ENCODE results near the gene CASP2. TPM values are rescaled to one million over a fixed set of nuclear protein-coding genes. Genes with fewer than 3 reads are reported as not detected.

The CASP2 gene
- polyA plus RNA-seq, 1 of the 3 experiments (the other 2 are of a cell fraction), result 19.7 TPM

DNA sequence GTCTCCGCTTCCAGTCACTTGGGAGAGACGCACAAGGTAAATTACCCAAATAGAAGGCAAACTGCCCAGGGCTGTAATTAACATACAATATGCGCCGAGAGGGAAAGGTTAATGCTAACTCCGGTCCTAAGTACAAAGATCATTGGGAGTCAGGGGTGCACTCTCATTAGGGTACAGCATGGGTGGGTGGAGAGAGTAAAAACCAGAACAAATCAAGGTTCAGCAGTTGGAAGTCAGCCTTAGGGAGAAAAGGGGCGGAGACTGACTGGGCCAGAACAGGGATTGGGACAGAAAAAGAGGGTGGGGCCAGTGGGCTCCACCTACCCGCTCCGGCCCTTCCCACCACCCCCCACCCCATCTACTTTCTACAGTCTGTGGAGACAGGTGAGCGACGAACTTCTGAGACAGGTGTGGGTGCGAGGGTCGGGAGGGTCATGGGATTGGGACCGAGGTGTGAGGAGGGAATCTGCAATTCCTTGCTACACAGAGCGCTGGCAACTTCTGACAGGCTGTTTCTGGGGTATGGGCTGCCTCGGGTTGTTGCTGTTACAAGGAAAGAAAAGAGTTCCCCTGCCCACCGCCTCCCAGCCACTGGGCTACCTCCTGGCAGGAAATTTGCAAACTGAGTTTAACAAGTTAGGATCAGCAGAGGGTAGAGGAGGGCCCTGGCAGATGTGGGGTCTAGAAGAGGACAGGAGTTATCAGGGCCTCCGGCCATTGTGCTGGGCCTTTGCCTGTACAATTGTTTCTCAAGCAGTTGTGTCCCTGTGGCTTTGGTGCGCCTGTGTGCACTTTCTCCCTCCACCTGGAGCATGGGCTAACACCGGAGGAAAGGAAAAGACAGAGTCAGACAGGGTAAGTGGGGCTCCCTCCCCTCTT is 3.3 kb upstream of the CASP2 start, which contains the start of gene TMEM139:
TSS of gene TMEM139 (plus strand) at position 368 of the 879 bp plus-strand sequence. CDS start 1,000 bp downstream, outside the sequence.
- 92% methylated on average over 19 of the region's 19 CpGs for WGBS (ENCODE audit: low lambda C conversion rate)
- Histone ChIP-seq H3K27ac (ENCODE audit: low read depth in 2 of 2, low read length in 1 of 2) (no peak within 1 kb of the TSS), H3K79me2 (ENCODE audit: insufficient read depth) (peaks cover 14% of the 10 kb centered on the region), H3F3A (replicated peaks; ENCODE audit: insufficient read depth) (no peaks in the 10 kb centered on the region), H3K9me2 (no peaks in the 10 kb centered on the region), H3K9ac (no peak within 1 kb of the TSS), H3K4me2 (no peak within 1 kb of the TSS), H4K20me1 (ENCODE audit: insufficient read depth) (0 out of 2 replicates have a peak, but pooled peaks cover 2% of the 10 kb centered on the region), H2AFZ (ENCODE audit: low read depth) (no peak within 1 kb of the TSS), H3K4me1 (ENCODE audit: control insufficient read depth in 1 of 2, insufficient read depth in 2 of 2, low read depth in 1 of 2, low read length in 1 of 2) (peaks cover 7 to 19% of the 10 kb centered on the region in 2 experiments; a peak in 3 of 4 replicates), H3K4me3 (ENCODE audit: low read depth in 2 of 2, low read length in 1 of 2) (no peak within 1 kb of the TSS), H3K36me3 (replicated peaks in 1 of 2; ENCODE audit: control insufficient read depth in 1 of 2, insufficient read depth in 2 of 2, low read length in 1 of 2) (no peaks in the 10 kb centered on the region), H3K9me3 (no peaks in the 10 kb centered on the region), H3K27me3 (ENCODE audit: insufficient read depth) (no peaks in the 10 kb centered on the region)
- POLR2A ChIA-PET, result no interaction called here
- DNase-seq, result peak; percentile 56
- TF ChIP-seq, protein P1, sequence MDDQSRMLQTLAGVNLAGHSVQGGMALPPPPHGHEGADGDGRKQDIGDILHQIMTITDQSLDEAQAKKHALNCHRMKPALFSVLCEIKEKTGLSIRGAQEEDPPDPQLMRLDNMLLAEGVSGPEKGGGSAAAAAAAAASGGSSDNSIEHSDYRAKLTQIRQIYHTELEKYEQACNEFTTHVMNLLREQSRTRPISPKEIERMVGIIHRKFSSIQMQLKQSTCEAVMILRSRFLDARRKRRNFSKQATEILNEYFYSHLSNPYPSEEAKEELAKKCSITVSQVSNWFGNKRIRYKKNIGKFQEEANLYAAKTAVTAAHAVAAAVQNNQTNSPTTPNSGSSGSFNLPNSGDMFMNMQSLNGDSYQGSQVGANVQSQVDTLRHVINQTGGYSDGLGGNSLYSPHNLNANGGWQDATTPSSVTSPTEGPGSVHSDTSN (IDR thresholded peaks at IDR 0.05), result no peak
- TF ChIP-seq RXRA (IDR thresholded peaks at IDR 0.05; ENCODE audit: borderline replicate concordance, low read depth), result no peak
- TF ChIP-seq FOXJ3 (CRISPR knock-in tag; IDR thresholded peaks at IDR 0.05), result no peak
- TF ChIP-seq, protein P2, sequence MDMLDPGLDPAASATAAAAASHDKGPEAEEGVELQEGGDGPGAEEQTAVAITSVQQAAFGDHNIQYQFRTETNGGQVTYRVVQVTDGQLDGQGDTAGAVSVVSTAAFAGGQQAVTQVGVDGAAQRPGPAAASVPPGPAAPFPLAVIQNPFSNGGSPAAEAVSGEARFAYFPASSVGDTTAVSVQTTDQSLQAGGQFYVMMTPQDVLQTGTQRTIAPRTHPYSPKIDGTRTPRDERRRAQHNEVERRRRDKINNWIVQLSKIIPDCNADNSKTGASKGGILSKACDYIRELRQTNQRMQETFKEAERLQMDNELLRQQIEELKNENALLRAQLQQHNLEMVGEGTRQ (IDR thresholded peaks at IDR 0.05; ENCODE audit: borderline replicate concordance, low read depth, low read length), result no peak
- TF ChIP-seq GATA2 (CRISPR knock-in tag; IDR thresholded peaks at IDR 0.05), result no peak
- TF ChIP-seq, protein P3, sequence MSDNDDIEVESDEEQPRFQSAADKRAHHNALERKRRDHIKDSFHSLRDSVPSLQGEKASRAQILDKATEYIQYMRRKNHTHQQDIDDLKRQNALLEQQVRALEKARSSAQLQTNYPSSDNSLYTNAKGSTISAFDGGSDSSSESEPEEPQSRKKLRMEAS (IDR thresholded peaks at IDR 0.05; ENCODE audit: low read depth), result no peak
- TF ChIP-seq YY1 (IDR thresholded peaks at IDR 0.05; ENCODE audit: low read depth), result no peak
- TF ChIP-seq, protein P4, sequence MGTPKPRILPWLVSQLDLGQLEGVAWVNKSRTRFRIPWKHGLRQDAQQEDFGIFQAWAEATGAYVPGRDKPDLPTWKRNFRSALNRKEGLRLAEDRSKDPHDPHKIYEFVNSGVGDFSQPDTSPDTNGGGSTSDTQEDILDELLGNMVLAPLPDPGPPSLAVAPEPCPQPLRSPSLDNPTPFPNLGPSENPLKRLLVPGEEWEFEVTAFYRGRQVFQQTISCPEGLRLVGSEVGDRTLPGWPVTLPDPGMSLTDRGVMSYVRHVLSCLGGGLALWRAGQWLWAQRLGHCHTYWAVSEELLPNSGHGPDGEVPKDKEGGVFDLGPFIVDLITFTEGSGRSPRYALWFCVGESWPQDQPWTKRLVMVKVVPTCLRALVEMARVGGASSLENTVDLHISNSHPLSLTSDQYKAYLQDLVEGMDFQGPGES (IDR thresholded peaks at IDR 0.05; ENCODE audit: low read depth, low read length), result no peak
- CTCF ChIA-PET, result no interaction called here

DNA sequence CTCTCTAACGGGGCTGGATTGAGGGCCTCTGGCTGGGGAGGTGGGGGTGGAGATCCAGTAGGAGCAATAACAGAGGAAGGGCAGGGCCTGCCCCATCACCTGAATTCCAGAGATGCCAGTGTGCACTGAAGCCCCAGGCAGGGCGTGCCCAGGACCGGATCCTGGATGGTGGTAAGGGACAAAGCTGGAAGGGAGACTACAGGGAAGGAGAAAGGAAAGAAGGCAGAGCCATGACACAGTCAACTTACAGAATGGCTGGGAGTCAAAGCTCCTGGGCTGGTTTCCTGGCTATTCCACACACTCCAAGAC is 2.7 kb upstream of the CASP2 start:
- CTCF ChIA-PET, result interaction anchor here (3.2 kb wide), 1 partner anchor 45 kb away, joined by 13 read pairs; no protein-coding TSS in a partner anchor
- H3K4me2 ChIP-seq, result no peak overlapping the region
- no peaks in the 10 kb centered on the region for H3F3A ChIP-seq (replicated peaks; ENCODE audit: insufficient read depth)
- no peaks in the 10 kb centered on the region for H3K9me2 ChIP-seq
- H3K9ac ChIP-seq, result no peak overlapping the region
- peaks cover 8% of the 10 kb centered on the region; the same call in 1 of the 2 replicates for H4K20me1 ChIP-seq (ENCODE audit: insufficient read depth)
- POLR2A ChIA-PET, result no interaction called here
- H3K27ac ChIP-seq (ENCODE audit: low read depth in 2 of 2, low read length in 1 of 2), result no peak overlapping the region
- peaks cover 0 to 4% of the 10 kb centered on the region in 2 experiments for H3K36me3 ChIP-seq (replicated peaks in 1 of 2; ENCODE audit: control insufficient read depth in 1 of 2, insufficient read depth in 2 of 2, low read length in 1 of 2)
- WGBS (ENCODE audit: low lambda C conversion rate), result 79% methylated on average over 3 of the region's 3 CpGs
- H2AFZ ChIP-seq (ENCODE audit: low read depth), result no peak overlapping the region
- H3K4me1 ChIP-seq (ENCODE audit: control insufficient read depth in 1 of 2, insufficient read depth in 2 of 2, low read depth in 1 of 2, low read length in 1 of 2), result peaks cover 8 to 22% of the 10 kb centered on the region in 2 experiments; a peak in 3 of 4 replicates
- no peak overlapping the region for H3K4me3 ChIP-seq (ENCODE audit: low read depth in 2 of 2, low read length in 1 of 2)
- no peaks in the 10 kb centered on the region for H3K9me3 ChIP-seq
- no peak for DNase-seq
- peaks cover 20% of the 10 kb centered on the region for H3K79me2 ChIP-seq (ENCODE audit: insufficient read depth)
- no peaks in the 10 kb centered on the region for H3K27me3 ChIP-seq (ENCODE audit: insufficient read depth)
- TF ChIP-seq JUND (IDR thresholded peaks at IDR 0.05) (no peak), POLR2AphosphoS5 (IDR thresholded peaks at IDR 0.05; ENCODE audit: low read depth, low read length) (no peak), RAD21 (IDR thresholded peaks at IDR 0.05; ENCODE audit: low read length) (no peak), EZH2phosphoT487 (IDR thresholded peaks at IDR 0.05; ENCODE audit: borderline replicate concordance, low read depth) (no peak), FOXJ3 (CRISPR knock-in tag; IDR thresholded peaks at IDR 0.05) (no peak), FOXM1 (IDR thresholded peaks at IDR 0.05; ENCODE audit: low read depth) (no peak), FOSL2 (IDR thresholded peaks at IDR 0.05; ENCODE audit: borderline replicate concordance, low read depth) (no peak), TEAD4 (IDR thresholded peaks at IDR 0.05; ENCODE audit: borderline replicate concordance, insufficient read depth) (no peak)
- TF ChIP-seq, protein P5, sequence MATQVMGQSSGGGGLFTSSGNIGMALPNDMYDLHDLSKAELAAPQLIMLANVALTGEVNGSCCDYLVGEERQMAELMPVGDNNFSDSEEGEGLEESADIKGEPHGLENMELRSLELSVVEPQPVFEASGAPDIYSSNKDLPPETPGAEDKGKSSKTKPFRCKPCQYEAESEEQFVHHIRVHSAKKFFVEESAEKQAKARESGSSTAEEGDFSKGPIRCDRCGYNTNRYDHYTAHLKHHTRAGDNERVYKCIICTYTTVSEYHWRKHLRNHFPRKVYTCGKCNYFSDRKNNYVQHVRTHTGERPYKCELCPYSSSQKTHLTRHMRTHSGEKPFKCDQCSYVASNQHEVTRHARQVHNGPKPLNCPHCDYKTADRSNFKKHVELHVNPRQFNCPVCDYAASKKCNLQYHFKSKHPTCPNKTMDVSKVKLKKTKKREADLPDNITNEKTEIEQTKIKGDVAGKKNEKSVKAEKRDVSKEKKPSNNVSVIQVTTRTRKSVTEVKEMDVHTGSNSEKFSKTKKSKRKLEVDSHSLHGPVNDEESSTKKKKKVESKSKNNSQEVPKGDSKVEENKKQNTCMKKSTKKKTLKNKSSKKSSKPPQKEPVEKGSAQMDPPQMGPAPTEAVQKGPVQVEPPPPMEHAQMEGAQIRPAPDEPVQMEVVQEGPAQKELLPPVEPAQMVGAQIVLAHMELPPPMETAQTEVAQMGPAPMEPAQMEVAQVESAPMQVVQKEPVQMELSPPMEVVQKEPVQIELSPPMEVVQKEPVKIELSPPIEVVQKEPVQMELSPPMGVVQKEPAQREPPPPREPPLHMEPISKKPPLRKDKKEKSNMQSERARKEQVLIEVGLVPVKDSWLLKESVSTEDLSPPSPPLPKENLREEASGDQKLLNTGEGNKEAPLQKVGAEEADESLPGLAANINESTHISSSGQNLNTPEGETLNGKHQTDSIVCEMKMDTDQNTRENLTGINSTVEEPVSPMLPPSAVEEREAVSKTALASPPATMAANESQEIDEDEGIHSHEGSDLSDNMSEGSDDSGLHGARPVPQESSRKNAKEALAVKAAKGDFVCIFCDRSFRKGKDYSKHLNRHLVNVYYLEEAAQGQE (IDR thresholded peaks at IDR 0.05; ENCODE audit: low read depth, low read length), result no peak
- TF ChIP-seq, protein P1 (IDR thresholded peaks at IDR 0.05), result no peak
- TF ChIP-seq, protein P3 (IDR thresholded peaks at IDR 0.05; ENCODE audit: low read depth), result no peak

Measured in SK-N-SH (cell line).